Prostate gland (tissue), 2 donors: ENCODE data around the gene HTR2A. TPM values are rescaled to one million over a fixed set of nuclear protein-coding genes. Genes with fewer than 3 reads are reported as not detected.

ENCODE experiments used
- DNase-seq: peaks from one replicate; pipeline ENCODE4 v3.0.0-alpha.2; 2019; ENCODE audit warnings: low spot score
- H3K27ac ChIP-seq, 2 donors: fragments of 200-600 bp; sonication (generic); 2 replicates each; pipeline ENCODE4 v1.5.1; 2017 to 2019
- H3K27me3 ChIP-seq: fragments of 200-600 bp; sonication (generic); replicated peaks from 2 replicates; pipeline ENCODE4 v1.5.1; 2019; ENCODE audit not compliant: insufficient read depth
- H3K36me3 ChIP-seq, 2 donors: fragments of 200-600 bp; sonication (generic); 1 replicate in 1 of 2; 2 replicates in 1 of 2; pipeline versions ENCODE4 v1.5.1 to v1.8.1; 2017 to 2019
- H3K4me1 ChIP-seq: fragments of 200-600 bp; sonication (generic); replicated peaks from 2 replicates; pipeline ENCODE4 v1.5.1; 2019
- H3K4me3 ChIP-seq, 2 donors: fragments of 200-600 bp; sonication (generic); 2 replicates each; pipeline ENCODE4 v1.5.1; 2017 to 2019
- H3K9me3 ChIP-seq: fragments of 200-600 bp; sonication (generic); 2 replicates; pipeline ENCODE4 v1.5.1; 2017
- POLR2A ChIP-seq: fragments of 450-650 bp; IDR thresholded peaks from one replicate; pipeline ENCODE4 v1.6.1; 2016; ENCODE audit warnings: antibody characterized with exemption, mild to moderate bottlenecking
- POLR2AphosphoS5 ChIP-seq: sonication (generic); formaldehyde crosslinking; IDR thresholded peaks from one replicate; pipeline ENCODE4 v1.6.1; 2017; ENCODE audit warnings: antibody characterized with exemption
- WGBS: methylation state at CpG from one replicate; pipeline ENCODE4 v1.1.5; 2018; 5-methylcytosine and 5-hydroxymethylcytosine counted together
- intact Hi-C: fragments of 100-400 bp; cut with DNase I; formaldehyde crosslinking; loops from one replicate; pipeline ENCODE4 v1.14.2; 2022
- total RNA-seq, 2 donors: library from RNA; depleted of rRNA; stranded (reverse); fragments of >200 nt; gene quantifications; one replicate each; pipeline ENCODE4 v1.1.0, GENCODE V29; 2016
- TF ChIP-seq, protein P1 (sequence below), 4 experiments: fragments of 200-600 bp in 2 of 4; fragments of 450-650 bp in 2 of 4; sonication (generic) in 2 of 4; IDR thresholded peaks; 1 replicate in 3 of 4; 2 replicates in 1 of 4; pipeline ENCODE4 v1.5.1; 2016 to 2019; ENCODE audit warnings: antibody characterized with exemption in 4 of 4, mild to moderate bottlenecking in 2 of 4, moderate library complexity in 2 of 4

Gene HTR2A
- total RNA-seq, 2 donors from 2014 or later, result 0.51 TPM; not detected in 1

- Histone ChIP-seq H3K9me3 (no peaks in the 10 kb centered on the region), H3K4me3 (peak within 1 kb of the TSS; percentile 69 to 80), H3K27me3 (no peaks in the 10 kb centered on the region), H3K27ac (peak within 1 kb of the TSS; percentile 92 to 94), H3K36me3 (no peaks in the 10 kb centered on the region), H3K4me1 (peaks cover 3% of the 10 kb centered on the region)
- under 1% methylated on average over 62 of the region's 77 CpGs for WGBS
- peak; percentile 75 for TF ChIP-seq POLR2A
- TF ChIP-seq, protein P1, sequence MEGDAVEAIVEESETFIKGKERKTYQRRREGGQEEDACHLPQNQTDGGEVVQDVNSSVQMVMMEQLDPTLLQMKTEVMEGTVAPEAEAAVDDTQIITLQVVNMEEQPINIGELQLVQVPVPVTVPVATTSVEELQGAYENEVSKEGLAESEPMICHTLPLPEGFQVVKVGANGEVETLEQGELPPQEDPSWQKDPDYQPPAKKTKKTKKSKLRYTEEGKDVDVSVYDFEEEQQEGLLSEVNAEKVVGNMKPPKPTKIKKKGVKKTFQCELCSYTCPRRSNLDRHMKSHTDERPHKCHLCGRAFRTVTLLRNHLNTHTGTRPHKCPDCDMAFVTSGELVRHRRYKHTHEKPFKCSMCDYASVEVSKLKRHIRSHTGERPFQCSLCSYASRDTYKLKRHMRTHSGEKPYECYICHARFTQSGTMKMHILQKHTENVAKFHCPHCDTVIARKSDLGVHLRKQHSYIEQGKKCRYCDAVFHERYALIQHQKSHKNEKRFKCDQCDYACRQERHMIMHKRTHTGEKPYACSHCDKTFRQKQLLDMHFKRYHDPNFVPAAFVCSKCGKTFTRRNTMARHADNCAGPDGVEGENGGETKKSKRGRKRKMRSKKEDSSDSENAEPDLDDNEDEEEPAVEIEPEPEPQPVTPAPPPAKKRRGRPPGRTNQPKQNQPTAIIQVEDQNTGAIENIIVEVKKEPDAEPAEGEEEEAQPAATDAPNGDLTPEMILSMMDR (IDR thresholded peaks at IDR 0.05), result no peak
- TF ChIP-seq POLR2AphosphoS5, result peak; percentile 85
- peak; percentile 92 for DNase-seq
- intact Hi-C loops, result loop anchor here (5.0 kb wide), 1 partner anchor 244 kb away; the partner anchor contains the start of gene LRCH1
Measured at GRCh38 chr13:46796515-46797474, 100.1 kb downstream of the HTR2A start, which contains the start of gene ESD. TSS of gene ESD (minus strand) at chr13:46797161. CDS start at chr13:46791413, 5,748 bp downstream.

GRCh38 chr13:46796129-46796514 lies 100.7 kb downstream of the HTR2A start:
- 67% methylated on average over 5 of the region's 5 CpGs for WGBS
- no peak for DNase-seq
- Histone ChIP-seq H3K36me3 (no peaks in the 10 kb centered on the region), H3K27me3 (no peaks in the 10 kb centered on the region), H3K4me1 (peaks cover 3% of the 10 kb centered on the region), H3K4me3 (peak overlapping the region; percentile 69 to 80), H3K9me3 (no peaks in the 10 kb centered on the region), H3K27ac (peak overlapping the region; percentile 92 to 94)
- TF ChIP-seq, protein P1 (IDR thresholded peaks at IDR 0.05), result no peak
- TF ChIP-seq POLR2AphosphoS5 (no peak), POLR2A (no peak)
- intact Hi-C loops, result loop anchor here (5.0 kb wide), 1 partner anchor 244 kb away; the partner anchor contains the start of gene LRCH1

- Histone ChIP-seq H3K36me3 (no peaks in the 10 kb centered on the region), H3K9me3 (no peaks in the 10 kb centered on the region), H3K27ac (no peak overlapping the region), H3K4me3 (no peak overlapping the region), H3K27me3 (no peaks in the 10 kb centered on the region), H3K4me1 (peaks cover 3% of the 10 kb centered on the region)
- no peak for TF ChIP-seq POLR2A
- TF ChIP-seq POLR2AphosphoS5, result no peak
- TF ChIP-seq, protein P1 (IDR thresholded peaks at IDR 0.05), result no peak
- intact Hi-C loops, result loop anchor here (5.0 kb wide), 1 partner anchor 243 kb away; the partner anchor contains the start of gene LRCH1
- no peak for DNase-seq
- WGBS, result 95% methylated on average over 6 of the region's 6 CpGs
Measured at GRCh38 chr13:46795321-46795720, 101.5 kb downstream of the HTR2A start.

DNA sequence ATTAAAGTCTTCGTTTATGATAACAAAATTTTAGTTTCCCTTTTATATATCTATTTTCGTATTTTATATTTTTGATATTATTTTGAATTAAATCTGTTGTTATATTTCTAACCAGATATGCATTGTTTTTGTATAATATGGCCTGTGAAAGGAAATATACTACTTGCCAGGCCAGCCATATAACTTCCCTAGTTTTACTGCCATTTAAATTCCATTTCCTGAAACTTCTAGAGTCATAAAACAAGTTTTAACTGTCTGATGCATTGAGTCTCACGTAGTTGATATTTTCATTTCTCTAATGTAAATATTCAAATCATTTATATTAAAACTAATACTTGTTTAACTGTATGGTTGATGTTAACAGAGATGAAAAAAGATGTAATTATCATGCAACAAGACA lies 113.3 kb downstream of the HTR2A start:
- no peak for DNase-seq
- no peak for TF ChIP-seq POLR2A
- TF ChIP-seq, protein P1 (IDR thresholded peaks at IDR 0.05), result no peak
- TF ChIP-seq POLR2AphosphoS5, result no peak
- Histone ChIP-seq H3K4me1 (no peaks in the 10 kb centered on the region), H3K4me3 (no peak overlapping the region), H3K27me3 (no peaks in the 10 kb centered on the region), H3K9me3 (no peaks in the 10 kb centered on the region), H3K36me3 (peaks cover 3 to 6% of the 10 kb centered on the region in 2 donors), H3K27ac (no peak overlapping the region)
- intact Hi-C loops, result no loop called here
- WGBS, result 78% methylated on average over 3 of the region's 3 CpGs
